OCI-LY7 (cell line): ENCODE measurements around the gene ZNF628.

Experiments used
- EZH2phosphoT487 ChIP-seq: fragments of 200-600 bp; sonication (generic); IDR thresholded peaks from 2 replicates; pipeline ENCODE4 v1.6.1; 2018; ENCODE audit warnings: low read depth, borderline replicate concordance, mild to moderate bottlenecking, mixed run types, antibody characterized with exemption, low read length, moderate library complexity, mixed read lengths
- TF ChIP-seq, protein P1 (sequence below): fragments of 200-600 bp; sonication (generic); conservative IDR thresholded peaks from 2 replicates; pipeline ENCODE4 v1.5.1; 2014; ENCODE audit warnings: mild to moderate bottlenecking, antibody characterized with exemption, low read length, moderate library complexity, mixed read lengths

DNA sequence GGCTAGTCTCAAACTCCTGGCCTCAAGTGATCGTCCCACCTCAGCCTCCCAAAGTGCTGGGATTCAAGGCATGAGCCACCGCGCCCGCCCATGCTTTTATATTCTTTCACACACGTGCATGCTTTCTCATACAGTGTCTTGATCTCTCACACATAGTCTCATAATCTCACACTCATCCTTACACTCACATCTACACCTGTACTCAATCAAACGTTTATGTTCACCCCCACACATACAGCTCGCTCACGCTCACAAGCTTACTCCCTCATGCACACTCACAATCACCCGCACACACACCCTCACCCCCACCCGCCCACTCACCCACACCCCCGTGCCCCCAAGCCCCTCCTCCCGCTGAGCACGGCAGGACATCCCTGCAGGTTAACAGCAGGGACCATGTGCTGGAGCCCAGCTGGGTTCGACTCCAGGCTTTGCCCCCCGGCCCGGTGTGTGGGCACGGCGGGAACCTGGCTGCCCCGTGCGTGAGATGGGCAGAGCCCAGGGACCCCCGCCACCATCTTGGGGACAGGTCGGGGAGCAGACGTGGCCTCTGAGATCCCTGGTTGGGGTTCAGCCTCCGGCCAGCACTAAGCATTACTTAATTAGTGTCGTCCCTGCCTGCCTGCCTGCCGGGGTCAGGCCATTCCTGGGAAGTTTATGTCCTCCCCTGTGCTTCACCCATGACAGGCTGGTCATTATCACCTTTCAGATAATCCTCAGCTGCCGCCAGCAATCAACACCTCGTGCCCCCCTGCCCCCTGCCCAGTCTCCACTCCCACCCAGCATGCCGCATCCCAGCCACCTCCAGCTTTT, 49.1 kb downstream of the ZNF628 start:
- TF ChIP-seq, protein P1, sequence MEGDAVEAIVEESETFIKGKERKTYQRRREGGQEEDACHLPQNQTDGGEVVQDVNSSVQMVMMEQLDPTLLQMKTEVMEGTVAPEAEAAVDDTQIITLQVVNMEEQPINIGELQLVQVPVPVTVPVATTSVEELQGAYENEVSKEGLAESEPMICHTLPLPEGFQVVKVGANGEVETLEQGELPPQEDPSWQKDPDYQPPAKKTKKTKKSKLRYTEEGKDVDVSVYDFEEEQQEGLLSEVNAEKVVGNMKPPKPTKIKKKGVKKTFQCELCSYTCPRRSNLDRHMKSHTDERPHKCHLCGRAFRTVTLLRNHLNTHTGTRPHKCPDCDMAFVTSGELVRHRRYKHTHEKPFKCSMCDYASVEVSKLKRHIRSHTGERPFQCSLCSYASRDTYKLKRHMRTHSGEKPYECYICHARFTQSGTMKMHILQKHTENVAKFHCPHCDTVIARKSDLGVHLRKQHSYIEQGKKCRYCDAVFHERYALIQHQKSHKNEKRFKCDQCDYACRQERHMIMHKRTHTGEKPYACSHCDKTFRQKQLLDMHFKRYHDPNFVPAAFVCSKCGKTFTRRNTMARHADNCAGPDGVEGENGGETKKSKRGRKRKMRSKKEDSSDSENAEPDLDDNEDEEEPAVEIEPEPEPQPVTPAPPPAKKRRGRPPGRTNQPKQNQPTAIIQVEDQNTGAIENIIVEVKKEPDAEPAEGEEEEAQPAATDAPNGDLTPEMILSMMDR, result no peak
- TF ChIP-seq EZH2phosphoT487, result no peak
